Heart left ventricle (tissue), 13 donors: ENCODE results near the gene MTG1.

Experiments used
- CTCF ChIP-seq, 12 donors: fragments of 200-600 bp; sonication (generic) in 4 of 12; IDR thresholded peaks; one replicate each; pipeline versions ENCODE4 v1.5.0 to v1.8.0; 2018 to 2022; ENCODE audit warnings: antibody characterized with exemption in 12 of 12, mild to moderate bottlenecking in 5 of 12
- POLR2A ChIP-seq, 2 donors: fragments of 450-650 bp; IDR thresholded peaks; one replicate each; pipeline ENCODE4 v1.6.1; 2017; ENCODE audit warnings: antibody characterized with exemption in 2 of 2, mild to moderate bottlenecking in 2 of 2, moderate library complexity in 2 of 2
- donor health status: ischemic (EF 13 %, LVEDD 7.1; RV severe dilation, severe dysfunction).
- donor health status: DM: no; HTN: yes; CAD: no.
- donor health status: DM: no; HTN: no; CAD: no.
- donor health status: ischemic (EF 25% LVEDD 6.9; RV normal size, moderate dysfunction).
- donor health status: ischemic (EF 25% LVEDD 5.7; RV mildly dilated, moderate dysfunction).
- donor health status: ischemic (EF 35%, LVEDD 5.7; RV mildly dilated, moderate dysfunction).
- donor health status: nonischemic (EF 11% LVEDD 7.7; RV severe dilation, severe dysfunction).
- donor health status: DM: yes; HTN: yes; CAD: no.
- donor health status: PGD.
- donor health status: ischemic (EF 29% LVEDD 5.4; RV normal size, mild dysfunction).
- donor health status: nonischemic (EF 23%, LVEDD 6.1; RV moderate dilation, normal function).

GRCh38 chr10:133471300-133472109 is 77.5 kb downstream of the MTG1 start:
- TF ChIP-seq CTCF (IDR thresholded peaks at IDR 0.05): no peak
- no peak for TF ChIP-seq POLR2A (IDR thresholded peaks at IDR 0.05)
